Neuronal stem cell (in vitro differentiated cells): Measurements from ENCODE around the gene ZNF8.

Experiments used
- DNase-seq: peaks from one replicate; pipeline ENCODE4 v3.0.0-alpha.2; 2013; ENCODE audit warnings: low spot score
- H2AFZ ChIP-seq: one replicate; pipeline ENCODE4 v1.6.1; 2013; ENCODE audit warnings: mild to moderate bottlenecking, low read length, inconsistent platforms
- H2AK5ac ChIP-seq: 2 replicates; pipeline ENCODE4 v1.6.1; 2013; ENCODE audit warnings: low read depth, mild to moderate bottlenecking, inconsistent platforms, low read length, moderate library complexity, mixed read lengths
- H2BK120ac ChIP-seq: 2 replicates; pipeline ENCODE4 v1.6.1; 2013; ENCODE audit warnings: low read depth, mild to moderate bottlenecking, inconsistent platforms, low read length, moderate library complexity, mixed read lengths
- H2BK12ac ChIP-seq: one replicate; pipeline ENCODE4 v1.6.1; 2013; ENCODE audit warnings: low read length, inconsistent platforms
- H2BK15ac ChIP-seq: 2 replicates; pipeline ENCODE4 v1.6.1; 2013; ENCODE audit warnings: mild to moderate bottlenecking, low read length, inconsistent platforms, mixed read lengths
- H2BK5ac ChIP-seq: one replicate; pipeline ENCODE4 v1.6.1; 2013; ENCODE audit warnings: inconsistent platforms, mild to moderate bottlenecking, low read length, moderate library complexity
- H3K14ac ChIP-seq: one replicate; pipeline ENCODE4 v1.6.1; 2013; ENCODE audit warnings: low read length, inconsistent platforms
- H3K18ac ChIP-seq: 2 replicates; pipeline ENCODE4 v1.6.1; 2013; ENCODE audit warnings: low read length, inconsistent platforms
- H3K23ac ChIP-seq: 2 replicates; pipeline ENCODE4 v1.6.1; 2013; ENCODE audit warnings: low read depth, mild to moderate bottlenecking, mixed read lengths, low read length, inconsistent platforms; ENCODE audit not compliant: poor library complexity
- H3K27ac ChIP-seq: replicated peaks from 3 replicates; pipeline ENCODE4 v1.5.1; 2013; ENCODE audit warnings: low read length, inconsistent platforms
- H3K27me3 ChIP-seq, 3 experiments: 2 replicates each; pipeline ENCODE4 v1.6.1; 2013; ENCODE audit warnings: low read length in 3 of 3, mild to moderate bottlenecking in 2 of 3, inconsistent platforms in 1 of 3, low read depth in 1 of 3, mixed read lengths in 1 of 3, moderate library complexity in 1 of 3; ENCODE audit not compliant: control insufficient read depth in 3 of 3, insufficient read depth in 3 of 3
- H3K36me3 ChIP-seq, 2 donors: replicated peaks in 1 of 2; 2 replicates each; pipeline ENCODE4 v1.6.1; 2013; ENCODE audit warnings: low read length in 2 of 2; ENCODE audit not compliant: control insufficient read depth in 2 of 2, insufficient read depth in 2 of 2
- H3K4ac ChIP-seq: 2 replicates; pipeline ENCODE4 v1.6.1; 2013; ENCODE audit warnings: inconsistent platforms, mild to moderate bottlenecking, low read length, moderate library complexity
- H3K4me1 ChIP-seq, 2 donors: 1 replicate in 1 of 2; 2 replicates in 1 of 2; pipeline ENCODE4 v1.6.1; 2013; ENCODE audit warnings: low read length in 2 of 2, low read depth in 1 of 2; ENCODE audit not compliant: control insufficient read depth in 2 of 2, insufficient read depth in 1 of 2
- H3K4me2 ChIP-seq: one replicate; pipeline ENCODE4 v1.6.1; 2013; ENCODE audit warnings: mild to moderate bottlenecking, low read length, inconsistent platforms; ENCODE audit not compliant: insufficient read depth, poor library complexity, severe bottlenecking
- H3K4me3 ChIP-seq, 2 donors: 2 replicates each; pipeline ENCODE4 v1.5.1; 2013; ENCODE audit warnings: low read length in 2 of 2, mild to moderate bottlenecking in 2 of 2, inconsistent platforms in 1 of 2, moderate library complexity in 1 of 2
- H3K79me1 ChIP-seq: one replicate; pipeline ENCODE4 v1.6.1; 2013; ENCODE audit warnings: low read depth, mild to moderate bottlenecking, inconsistent platforms, low read length, moderate library complexity
- H3K9ac ChIP-seq: one replicate; pipeline ENCODE4 v1.6.1; 2013; ENCODE audit warnings: mild to moderate bottlenecking, low read depth, low read length, inconsistent platforms; ENCODE audit not compliant: poor library complexity
- H3K9me3 ChIP-seq, 2 donors: replicated peaks in 1 of 2; 2 replicates each; pipeline versions ENCODE3 to v1.6.1; 2013; ENCODE audit warnings: low read length in 2 of 2, mild to moderate bottlenecking in 2 of 2, inconsistent platforms in 1 of 2, low read depth in 1 of 2, mixed read lengths in 1 of 2, moderate library complexity in 1 of 2; ENCODE audit not compliant: control insufficient read depth in 2 of 2, insufficient read depth in 1 of 2
- H4K8ac ChIP-seq: one replicate; pipeline ENCODE4 v1.6.1; 2013; ENCODE audit warnings: low read depth, mild to moderate bottlenecking, inconsistent platforms, low read length, moderate library complexity
- H4K91ac ChIP-seq: one replicate; pipeline ENCODE4 v1.6.1; 2013; ENCODE audit warnings: low read length, low read depth, mild to moderate bottlenecking, inconsistent platforms; ENCODE audit not compliant: poor library complexity
- WGBS, 2 donors: extraction: QIAGEN DNeasy Blood & Tissue Kit; methylation state at CpG; one replicate each; pipeline ENCODE4 v1.1.7; 2013; ENCODE audit warnings: missing lambda C conversion rate in 2 of 2, mixed read lengths in 1 of 2; ENCODE audit not compliant: insufficient read length in 2 of 2, insufficient replicate concordance in 1 of 2; ENCODE audit errors: extremely low coverage in 2 of 2; 5-methylcytosine and 5-hydroxymethylcytosine counted together

ZNF8 gene

DNA sequence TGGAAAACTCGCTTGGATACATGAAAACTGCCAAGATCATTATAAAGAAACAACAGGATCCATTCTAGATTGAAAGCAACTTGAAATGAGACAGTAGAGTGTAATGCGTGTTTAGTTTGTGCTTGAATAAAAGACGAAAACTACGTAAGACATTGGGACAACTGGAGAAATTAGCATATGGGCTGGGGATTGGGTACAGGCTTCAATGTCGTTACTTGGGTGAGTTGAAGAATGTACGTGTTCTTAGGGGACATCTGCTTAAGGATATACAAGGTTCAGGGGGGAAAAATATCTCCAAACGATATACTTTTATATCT is 26.0 kb downstream of the ZNF8 start:
- peaks cover 28 to 81% of the 10 kb centered on the region in 2 donors for H3K36me3 ChIP-seq
- no peak for DNase-seq
- no peak overlapping the region for H3K27ac ChIP-seq
- H3K18ac ChIP-seq = no peak overlapping the region
- no peak overlapping the region for H4K91ac ChIP-seq
- no peak overlapping the region for H2AK5ac ChIP-seq
- H2BK120ac ChIP-seq = no peak overlapping the region
- no CpG with 5 or more reads among the region's 7 CpGs for WGBS, 2 donors
- no peak overlapping the region for H3K9ac ChIP-seq
- H3K4ac ChIP-seq = no peak overlapping the region
- no peak overlapping the region for H2BK15ac ChIP-seq
- peaks cover 0 to 53% of the 10 kb centered on the region in 2 donors for H3K9me3 ChIP-seq
- no peak overlapping the region for H4K8ac ChIP-seq
- H3K4me1 ChIP-seq = peaks cover 4 to 5% of the 10 kb centered on the region in 2 donors
- H2BK12ac ChIP-seq = no peak overlapping the region
- peak overlapping the region; percentile 93 for H2AFZ ChIP-seq
- no peak overlapping the region for H3K14ac ChIP-seq
- peak overlapping the region; percentile 61 for H3K4me2 ChIP-seq
- H2BK5ac ChIP-seq = no peak overlapping the region
- peaks cover 8% of the 10 kb centered on the region for H3K79me1 ChIP-seq
- no peaks in the 10 kb centered on the region for H3K27me3 ChIP-seq
- H3K4me3 ChIP-seq = peak overlapping the region; percentile 60 to 92
- no peak overlapping the region for H3K23ac ChIP-seq

DNA sequence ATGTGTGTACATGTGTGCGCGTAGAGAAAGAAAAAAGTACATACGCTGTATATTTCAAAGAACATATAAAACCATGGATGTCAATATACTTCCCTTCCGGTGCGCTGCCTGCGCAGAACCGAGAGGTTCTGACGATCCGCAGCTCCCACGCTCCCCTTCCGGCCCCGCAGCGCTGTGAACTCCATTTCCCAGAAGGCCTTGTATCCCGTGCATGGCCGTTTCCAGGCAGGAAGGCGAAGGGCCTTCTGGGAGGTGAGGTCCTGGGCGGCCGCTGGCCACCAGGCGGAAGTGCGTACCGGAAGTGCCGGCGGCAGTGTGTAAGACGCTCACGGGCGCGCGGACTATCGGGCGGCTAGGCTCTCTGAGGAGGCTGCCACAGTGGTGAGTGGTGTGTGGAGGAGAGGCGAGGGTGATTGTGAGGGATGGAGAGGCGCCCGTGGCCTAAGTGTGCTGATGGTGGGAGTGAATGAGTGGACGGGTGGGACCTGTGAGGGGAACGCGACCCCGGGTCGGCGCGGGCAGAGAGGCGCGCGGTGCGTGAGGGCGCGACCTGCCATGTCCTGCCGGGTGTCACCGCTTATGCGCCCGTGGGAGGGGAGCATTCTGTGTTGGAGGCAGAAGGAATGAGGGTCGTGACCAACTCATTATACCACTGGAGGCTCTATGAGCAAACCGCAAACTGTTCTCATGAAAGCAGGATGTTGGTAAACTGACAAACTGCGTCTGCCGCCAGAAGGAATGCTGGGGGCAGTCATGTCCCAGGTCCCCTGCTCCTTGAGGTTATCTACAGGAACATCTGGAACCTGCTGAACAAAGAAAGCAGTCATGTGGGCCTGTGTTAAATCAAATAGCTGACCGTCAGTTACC is 26.5 kb downstream of the ZNF8 start, which contains the start of gene ERVK3-1:
Gene ERVK3-1, plus strand, starts transcription at position 313 of the 867 bp plus-strand sequence. CDS start 6,792 bp downstream, outside the sequence.
- H3K18ac ChIP-seq = peak within 1 kb of the TSS; percentile 83
- H3K4ac ChIP-seq = no peak within 1 kb of the TSS
- H3K14ac ChIP-seq = peak within 1 kb of the TSS; percentile 40
- H3K23ac ChIP-seq = peak within 1 kb of the TSS; percentile 70
- no peak within 1 kb of the TSS for H2BK12ac ChIP-seq
- no peak within 1 kb of the TSS for H2BK120ac ChIP-seq
- peak within 1 kb of the TSS; percentile 30 for H2BK5ac ChIP-seq
- peak; percentile 90 for DNase-seq
- H3K27me3 ChIP-seq = no peaks in the 10 kb centered on the region
- peaks cover 22 to 80% of the 10 kb centered on the region in 2 donors for H3K36me3 ChIP-seq
- peaks cover 4 to 5% of the 10 kb centered on the region in 2 donors for H3K4me1 ChIP-seq
- H2BK15ac ChIP-seq = no peak within 1 kb of the TSS
- H3K4me2 ChIP-seq = peak within 1 kb of the TSS; percentile 75
- H3K9ac ChIP-seq = peak within 1 kb of the TSS; percentile 97
- peak within 1 kb of the TSS; percentile 92 for H3K4me3 ChIP-seq
- peaks cover 8% of the 10 kb centered on the region for H3K79me1 ChIP-seq
- no peak within 1 kb of the TSS for H2AK5ac ChIP-seq
- no CpG with 5 or more reads among the region's 55 CpGs for WGBS, 2 donors
- peaks cover 0 to 47% of the 10 kb centered on the region in 2 donors for H3K9me3 ChIP-seq
- no peak within 1 kb of the TSS for H4K91ac ChIP-seq
- H2AFZ ChIP-seq = peak within 1 kb of the TSS; percentile 93
- H3K27ac ChIP-seq = no peak within 1 kb of the TSS
- H4K8ac ChIP-seq = no peak within 1 kb of the TSS

DNA sequence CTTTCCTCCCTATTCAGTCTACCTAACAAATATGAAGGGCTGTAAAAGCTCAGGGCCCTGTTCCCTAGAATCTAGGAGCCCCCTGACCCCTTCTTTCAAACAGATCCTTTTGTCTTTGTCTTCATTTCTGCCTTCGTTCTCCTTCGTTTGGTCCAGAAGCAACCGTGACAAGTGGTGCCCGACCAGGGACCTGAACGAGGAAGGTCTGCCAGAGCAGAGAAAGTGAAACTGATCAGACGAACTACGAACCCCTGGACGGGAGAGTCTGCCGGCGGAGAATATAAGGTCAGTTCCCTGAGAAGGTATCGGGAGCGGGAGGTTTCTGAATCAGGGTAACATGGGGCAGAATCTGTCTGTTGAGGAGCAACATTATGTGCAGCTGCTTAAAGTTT is 27.2 kb downstream of the ZNF8 start:
- Histone ChIP-seq H3K18ac (no peak overlapping the region), H2BK120ac (no peak overlapping the region), H4K8ac (no peak overlapping the region), H3K4ac (no peak overlapping the region), H2BK15ac (no peak overlapping the region), H2BK5ac (no peak overlapping the region), H3K4me1 (peaks cover 4 to 5% of the 10 kb centered on the region in 2 donors), H3K14ac (no peak overlapping the region), H3K4me3 (peak overlapping the region; percentile 92), H3K9ac (no peak overlapping the region), H4K91ac (no peak overlapping the region), H3K36me3 (peaks cover 16 to 74% of the 10 kb centered on the region in 2 donors), H3K27ac (no peak overlapping the region), H3K23ac (no peak overlapping the region), H2AK5ac (no peak overlapping the region), H3K9me3 (peaks cover 0 to 41% of the 10 kb centered on the region in 2 donors), H3K27me3 (no peaks in the 10 kb centered on the region), H3K79me1 (peaks cover 6% of the 10 kb centered on the region), H2BK12ac (no peak overlapping the region), H3K4me2 (peak overlapping the region; percentile 75), H2AFZ (peak overlapping the region; percentile 93)
- no CpG with 5 or more reads among the region's 12 CpGs for WGBS, 2 donors
- no peak for DNase-seq

DNA sequence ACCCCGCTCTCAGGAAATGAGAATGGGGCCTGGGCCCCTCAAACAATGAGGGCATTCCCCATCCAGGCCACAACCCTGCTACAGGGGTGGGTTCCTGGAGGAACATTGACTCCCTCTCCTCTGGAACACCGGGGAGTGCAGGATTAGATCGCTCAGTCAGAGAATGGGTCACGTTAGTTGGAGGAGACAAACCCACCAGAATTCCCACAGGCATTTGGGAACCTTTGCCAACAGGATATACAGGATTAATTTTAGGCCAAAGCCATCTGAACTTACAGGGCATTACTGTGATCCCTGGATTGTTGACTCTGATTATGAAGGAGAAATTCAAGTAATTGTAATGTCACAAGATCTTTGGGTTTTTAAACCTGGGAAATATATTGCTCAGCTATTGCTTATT is 29.0 kb downstream of the ZNF8 start:
- H3K4me1 ChIP-seq = peaks cover 4 to 5% of the 10 kb centered on the region in 2 donors
- no peak overlapping the region for H3K23ac ChIP-seq
- no peaks in the 10 kb centered on the region for H3K27me3 ChIP-seq
- no peak overlapping the region for H3K18ac ChIP-seq
- H2BK12ac ChIP-seq = no peak overlapping the region
- peaks cover 3% of the 10 kb centered on the region for H3K79me1 ChIP-seq
- H3K9ac ChIP-seq = no peak overlapping the region
- H2BK120ac ChIP-seq = no peak overlapping the region
- H4K91ac ChIP-seq = no peak overlapping the region
- H2BK15ac ChIP-seq = no peak overlapping the region
- peaks cover 0 to 35% of the 10 kb centered on the region in 2 donors for H3K9me3 ChIP-seq
- no peak for DNase-seq
- H2BK5ac ChIP-seq = no peak overlapping the region
- no peak overlapping the region for H3K14ac ChIP-seq
- no peak overlapping the region for H3K4ac ChIP-seq
- no peak overlapping the region for H3K4me3 ChIP-seq
- H3K4me2 ChIP-seq = no peak overlapping the region
- peaks cover 25 to 73% of the 10 kb centered on the region in 2 donors for H3K36me3 ChIP-seq
- no peak overlapping the region for H2AFZ ChIP-seq
- H3K27ac ChIP-seq = no peak overlapping the region
- no peak overlapping the region for H2AK5ac ChIP-seq
- WGBS, 2 donors = no CpG with 5 or more reads among the region's 4 CpGs
- no peak overlapping the region for H4K8ac ChIP-seq
